HepG2 (cell line): ENCODE data around the gene STAB2. TPM values are rescaled to one million over a fixed set of nuclear protein-coding genes. Genes with fewer than 3 reads are reported as not detected.

Experiments
- ATAC-seq: fragments of 200-7000 bp; cut with Tn5 transposase; 3 replicates; pipeline ENCODE4 v1.9.1; 2020; ENCODE audit warnings: mild to moderate bottlenecking, moderate library complexity
- BruUV-seq: library from RNA; stranded (reverse); fragments of 400-500 nt; replicated peaks from 2 replicates; lab custom pipeline; 2021; lab: Mats Ljungman, UMichigan
- CTCF ChIA-PET: fragments of 300-600 bp; formaldehyde crosslinking; extraction: SDS; loops from one replicate; lab custom pipeline; 2021; ENCODE audit warnings: low total read pairs, inconsistent platforms, low intra/inter-chr PET ratio; lab: Yijun Ruan, JAX
- POLR2A ChIA-PET: fragments of 350-600 bp; sonication (Branson Sonifier 250); formaldehyde crosslinking; loops from one replicate; lab custom pipeline; 2020; ENCODE audit warnings: antibody characterized with exemption, inconsistent platforms; lab: Yijun Ruan, JAX
- DNase-seq: peaks from one replicate; pipeline ENCODE4 v3.0.0-alpha.2; 2015; ENCODE audit warnings: low spot score
- FAIRE-seq: peaks from 3 replicates; lab custom pipeline; 2011; peaks lifted over from hg19 to GRCh38; lab: Jason Lieb, UNC
- H2AFZ ChIP-seq: one replicate; pipeline ENCODE4 v1.6.1; 2011; ENCODE audit warnings: low read length, inconsistent platforms
- H3K27ac ChIP-seq: fragments of 300-600 bp; 3 replicates; pipeline ENCODE4 v1.8.0; 2011; ENCODE audit warnings: mixed run types, mild to moderate bottlenecking, mixed read lengths, low read length, inconsistent platforms; ENCODE audit not compliant: insufficient read depth; ENCODE audit errors: extremely low read length
- H3K27me3 ChIP-seq, 2 experiments: fragments of 200-600 bp in 1 of 2; 2 replicates in 1 of 2; 3 replicates in 1 of 2; pipeline versions ENCODE4 v1.6.0 to v1.8.0; 2011; ENCODE audit warnings: low read length in 2 of 2, mild to moderate bottlenecking in 2 of 2, moderate library complexity in 2 of 2, inconsistent platforms in 1 of 2; ENCODE audit not compliant: insufficient read depth in 2 of 2, control insufficient read depth in 1 of 2
- H3K36me3 ChIP-seq, 2 experiments: fragments of 200-600 bp in 1 of 2; replicated peaks in 1 of 2; 2 replicates in 1 of 2; 3 replicates in 1 of 2; pipeline versions ENCODE4 v1.5.1 to v1.8.0; 2011; ENCODE audit warnings: low read length in 2 of 2, inconsistent platforms in 1 of 2; ENCODE audit not compliant: insufficient read depth in 2 of 2, control insufficient read depth in 1 of 2
- H3K4me1 ChIP-seq: 2 replicates; pipeline ENCODE4 v1.5.1; 2012; ENCODE audit warnings: low read length, inconsistent platforms; ENCODE audit not compliant: insufficient read depth
- H3K4me2 ChIP-seq: 2 replicates; pipeline ENCODE4 v1.6.0; 2011; ENCODE audit warnings: low read depth, low read length, inconsistent platforms
- H3K4me3 ChIP-seq, 3 experiments: fragments of 200-600 bp in 1 of 3; sonication (generic), shearing (Covaris generic) in 1 of 3; replicated peaks in 1 of 3; 2 replicates each; pipeline ENCODE4 v1.5.1; 2011 to 2016; ENCODE audit warnings: low read length in 3 of 3, inconsistent platforms in 2 of 3, low read depth in 2 of 3, mild to moderate bottlenecking in 2 of 3, control low read depth in 1 of 3, mixed read lengths in 1 of 3; ENCODE audit not compliant: insufficient read depth in 1 of 3
- H3K79me2 ChIP-seq: one replicate; pipeline ENCODE4 v1.6.1; 2011; ENCODE audit warnings: low read length, inconsistent platforms; ENCODE audit not compliant: insufficient read depth
- H3K9ac ChIP-seq: 2 replicates; pipeline ENCODE4 v1.6.0; 2011; ENCODE audit warnings: mild to moderate bottlenecking, low read depth, low read length, inconsistent platforms; ENCODE audit not compliant: insufficient read depth
- H3K9me3 ChIP-seq: 2 replicates; pipeline ENCODE4 v1.5.1; 2012; ENCODE audit warnings: mild to moderate bottlenecking, low read length
- H4K20me1 ChIP-seq: 2 replicates; pipeline ENCODE4 v1.6.0; 2011; ENCODE audit warnings: inconsistent platforms, mild to moderate bottlenecking, low read length, moderate library complexity; ENCODE audit not compliant: insufficient read depth
- AKAP8 ChIP-seq: sonication (generic); formaldehyde crosslinking; IDR thresholded peaks from 2 replicates; pipeline ENCODE4 v1.5.1; 2020; ENCODE audit warnings: mild to moderate bottlenecking, missing genetic modification reagents
- DDIT3 ChIP-seq: sonication (generic); formaldehyde crosslinking; IDR thresholded peaks from 2 replicates; pipeline ENCODE4 v1.4.0; 2020; ENCODE audit warnings: mild to moderate bottlenecking, missing genetic modification reagents
- MBNL3 ChIP-seq: fragments of 250-450 bp; sonication (Bioruptor Pico); conservative IDR thresholded peaks from 2 replicates; pipeline ENCODE4 v1.8.0; 2022; ENCODE audit warnings: mild to moderate bottlenecking, inconsistent platforms
- MLLT10 ChIP-seq: sonication (generic); formaldehyde crosslinking; IDR thresholded peaks from 2 replicates; pipeline ENCODE4 v1.4.0; 2020; ENCODE audit warnings: missing genetic modification reagents
- NRL ChIP-seq: sonication (generic); formaldehyde crosslinking; IDR thresholded peaks from 2 replicates; pipeline ENCODE4 v1.5.0; 2020; ENCODE audit warnings: missing genetic modification reagents, mild to moderate bottlenecking, moderate library complexity, borderline replicate concordance
- RXRA ChIP-seq: sonication (generic); formaldehyde crosslinking; IDR thresholded peaks from 2 replicates; pipeline ENCODE4 v1.5.1; 2020; ENCODE audit warnings: missing genetic modification reagents
- SRY ChIP-seq: sonication (generic); formaldehyde crosslinking; IDR thresholded peaks from 2 replicates; pipeline ENCODE4 v1.8.0; 2022; ENCODE audit warnings: mild to moderate bottlenecking, missing genetic modification reagents
- TRAFD1 ChIP-seq: sonication (generic); formaldehyde crosslinking; IDR thresholded peaks from 2 replicates; pipeline ENCODE4 v1.5.1; 2020; ENCODE audit warnings: missing genetic modification reagents, mild to moderate bottlenecking, borderline replicate concordance
- TRIM24 ChIP-seq: sonication (generic); formaldehyde crosslinking; IDR thresholded peaks from 2 replicates; pipeline ENCODE4 v1.8.0; 2022; ENCODE audit warnings: mild to moderate bottlenecking, missing genetic modification reagents
- TSC22D2 ChIP-seq: sonication (generic); formaldehyde crosslinking; IDR thresholded peaks from 2 replicates; pipeline ENCODE4 v1.5.1; 2020; ENCODE audit warnings: missing genetic modification reagents, mild to moderate bottlenecking, borderline replicate concordance
- U2AF1 ChIP-seq: fragments of 200-400 bp; formaldehyde crosslinking; optimal IDR thresholded peaks from 2 replicates; pipeline ENCODE3; 2017; ENCODE audit warnings: mild to moderate bottlenecking, low read depth, low read length
- ZNF20 ChIP-seq: sonication (generic); formaldehyde crosslinking; IDR thresholded peaks from 2 replicates; pipeline ENCODE4 v1.4.0; 2020; ENCODE audit warnings: mild to moderate bottlenecking, moderate library complexity, missing genetic modification reagents
- ZSCAN30 ChIP-seq: sonication (generic); formaldehyde crosslinking; IDR thresholded peaks from 2 replicates; pipeline ENCODE4 v1.5.0; 2020; ENCODE audit warnings: mild to moderate bottlenecking, missing genetic modification reagents
- WGBS: methylation state at CpG from one replicate; pipeline ENCODE4 v1.1.6; 2017; ENCODE audit warnings: low lambda C conversion rate; 5-methylcytosine and 5-hydroxymethylcytosine counted together
- in situ Hi-C: cut with HindIII; loops from 2 replicates; pipeline ENCODE4 v1.10.0; 2017; ENCODE audit warnings: low pct_unique_long_range_greater_than_20kb; ENCODE audit not compliant: extremely low pct_ligation_motif_present
- intact Hi-C: fragments of 100-400 bp; cut with micrococcal nuclease; formaldehyde crosslinking; loops from one replicate; pipeline ENCODE4 v1.10.0; 2022; ENCODE audit not compliant: unreplicated experiment
- polyA plus RNA-seq, 8 experiments: library from polyadenylated mRNA; depleted of rRNA in 3 of 8; stranded (reverse) in 7 of 8; unstranded in 1 of 8; fragments of >200 nt; fragmentation: Illumina TruSeq in 4 of 8; extraction: Trizol in 4 of 8; gene quantifications; 2 replicates each; pipeline versions ENCODE4 v1.2.1 to v1.2.3, GENCODE V29; 2011 to 2016; ENCODE audit warnings: low read depth in 4 of 8, missing spikeins in 1 of 8, mixed read lengths in 1 of 8; ENCODE audit not compliant: insufficient read depth in 1 of 8
- total RNA-seq, 5 experiments: library from RNA; depleted of rRNA; stranded (reverse); fragments of >200 nt; fragmentation: Illumina TruSeq; extraction: Trizol; gene quantifications; 2 replicates each; pipeline ENCODE4 v1.2.3, GENCODE V29; 2016; ENCODE audit warnings: low read depth in 1 of 5

The STAB2 gene
- total and polyA plus RNA-seq, 2 of the 13 experiments (the other 11 are each of a cell fraction or from before 2014, with no cell fraction given) = not detected

GRCh38 chr12:103556890-103557627 lies 30.0 kb upstream of the STAB2 start:
- ATAC-seq = no peak
- no peaks in the 10 kb centered on the region for H4K20me1 ChIP-seq
- H3K79me2 ChIP-seq = no peaks in the 10 kb centered on the region
- BruUV-seq = no TSS peak
- H3K4me2 ChIP-seq = no peak overlapping the region
- no peaks in the 10 kb centered on the region for H3K36me3 ChIP-seq
- H3K9ac ChIP-seq = no peak overlapping the region
- intact Hi-C loops (no loop called here), in situ Hi-C loops (no loop called here)
- TF ChIP-seq DDIT3 (CRISPR knock-in tag) (no peak), SRY (no peak), ZSCAN30 (CRISPR knock-in tag) (no peak), TSC22D2 (no peak), ZNF20 (no peak), AKAP8 (no peak)
- H3K4me1 ChIP-seq = no peaks in the 10 kb centered on the region
- ChIA-PET POLR2A (no interaction called here), CTCF (no interaction called here)
- 0% methylated on average over 1 of the region's 3 CpGs for WGBS
- H2AFZ ChIP-seq = no peak overlapping the region
- no peak overlapping the region for H3K27ac ChIP-seq
- no peak for DNase-seq
- no peak for FAIRE-seq
- no peak overlapping the region for H3K4me3 ChIP-seq
- no peaks in the 10 kb centered on the region for H3K27me3 ChIP-seq
- H3K9me3 ChIP-seq = no peaks in the 10 kb centered on the region

- Histone ChIP-seq H2AFZ (no peak overlapping the region), H4K20me1 (no peaks in the 10 kb centered on the region), H3K9ac (no peak overlapping the region), H3K79me2 (no peaks in the 10 kb centered on the region), H3K36me3 (no peaks in the 10 kb centered on the region), H3K4me1 (no peaks in the 10 kb centered on the region), H3K27me3 (no peaks in the 10 kb centered on the region), H3K4me2 (no peak overlapping the region), H3K27ac (no peak overlapping the region), H3K9me3 (no peaks in the 10 kb centered on the region), H3K4me3 (no peak overlapping the region)
- no peak for ATAC-seq
- CTCF ChIA-PET = no interaction called here
- FAIRE-seq = no peak
- in situ Hi-C loops = no loop called here
- no TSS peak for BruUV-seq
- 2% methylated on average over 2 of the region's 2 CpGs for WGBS
- POLR2A ChIA-PET = no interaction called here
- intact Hi-C loops = no loop called here
- no peak for DNase-seq
- no peak for TF ChIP-seq NRL
- TF ChIP-seq RXRA (CRISPR knock-in tag) = no peak
- TF ChIP-seq TRAFD1 (CRISPR knock-in tag) = no peak
- no peak for TF ChIP-seq MLLT10 (CRISPR knock-in tag)
- TF ChIP-seq TRIM24 (CRISPR knock-in tag) = no peak
- no peak for TF ChIP-seq MBNL3 (CRISPR knock-in tag)
- no peak for TF ChIP-seq U2AF1
Observed at GRCh38 chr12:103557628-103558010, 29.5 kb upstream of the STAB2 start.
